ENCODE data around the gene TTYH2.

DNA sequence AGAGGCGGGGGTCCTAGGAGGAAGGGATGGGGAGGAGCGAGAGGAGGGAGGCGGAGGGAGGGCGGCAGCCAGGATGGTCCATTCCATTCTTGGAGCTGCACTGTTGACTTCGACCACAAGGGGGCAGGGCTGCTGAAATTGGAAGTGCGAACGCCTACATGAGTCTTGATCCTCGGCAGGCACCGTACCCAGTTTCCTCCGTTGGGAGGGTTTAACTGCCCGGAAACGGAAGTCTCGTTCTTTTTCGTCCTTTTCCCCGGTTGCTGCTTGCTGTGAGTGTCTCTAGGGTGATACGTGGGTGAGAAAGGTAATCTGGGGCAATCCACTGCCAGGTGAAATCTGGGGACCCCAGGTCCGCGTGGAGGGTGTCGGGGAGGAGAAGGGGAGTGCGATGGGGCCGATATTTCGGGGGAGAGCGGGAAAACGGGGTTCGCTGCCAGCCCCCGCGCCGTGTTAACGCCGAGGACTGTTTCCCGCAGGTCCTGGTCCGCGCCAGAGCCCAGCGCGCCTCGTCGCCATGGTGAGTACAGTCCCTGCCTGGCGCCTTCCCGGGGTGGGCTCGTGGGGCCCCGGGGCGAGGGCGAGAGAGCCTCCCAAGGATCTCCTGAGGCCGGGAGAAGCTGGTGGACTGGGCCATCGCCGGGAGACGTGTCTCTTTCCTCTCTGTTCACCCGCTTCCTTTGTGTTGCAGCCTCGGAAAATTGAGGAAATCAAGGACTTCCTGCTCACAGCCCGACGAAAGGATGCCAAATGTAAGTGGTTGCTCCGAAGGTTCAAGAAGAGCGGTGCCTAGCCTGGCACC lies 9.7 kb upstream of the TTYH2 start, which contains the start of gene RPL38:
- TF ChIP-seq, protein P1, sequence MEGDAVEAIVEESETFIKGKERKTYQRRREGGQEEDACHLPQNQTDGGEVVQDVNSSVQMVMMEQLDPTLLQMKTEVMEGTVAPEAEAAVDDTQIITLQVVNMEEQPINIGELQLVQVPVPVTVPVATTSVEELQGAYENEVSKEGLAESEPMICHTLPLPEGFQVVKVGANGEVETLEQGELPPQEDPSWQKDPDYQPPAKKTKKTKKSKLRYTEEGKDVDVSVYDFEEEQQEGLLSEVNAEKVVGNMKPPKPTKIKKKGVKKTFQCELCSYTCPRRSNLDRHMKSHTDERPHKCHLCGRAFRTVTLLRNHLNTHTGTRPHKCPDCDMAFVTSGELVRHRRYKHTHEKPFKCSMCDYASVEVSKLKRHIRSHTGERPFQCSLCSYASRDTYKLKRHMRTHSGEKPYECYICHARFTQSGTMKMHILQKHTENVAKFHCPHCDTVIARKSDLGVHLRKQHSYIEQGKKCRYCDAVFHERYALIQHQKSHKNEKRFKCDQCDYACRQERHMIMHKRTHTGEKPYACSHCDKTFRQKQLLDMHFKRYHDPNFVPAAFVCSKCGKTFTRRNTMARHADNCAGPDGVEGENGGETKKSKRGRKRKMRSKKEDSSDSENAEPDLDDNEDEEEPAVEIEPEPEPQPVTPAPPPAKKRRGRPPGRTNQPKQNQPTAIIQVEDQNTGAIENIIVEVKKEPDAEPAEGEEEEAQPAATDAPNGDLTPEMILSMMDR (IDR thresholded peaks at IDR 0.05; ENCODE audit: low read length): peak; percentile 86
- TF ChIP-seq EZH2 (IDR thresholded peaks at IDR 0.05; ENCODE audit: borderline replicate concordance, low read length): no peak

Measured in OCI-LY1 (cell line).